SK-MEL-5 (cell line): Measurements from ENCODE around the gene GRM5. TPM values are rescaled to one million over a fixed set of nuclear protein-coding genes. Genes with fewer than 3 reads are reported as not detected.
"Not testable (repeated sequence)": the region's sequence is repeated elsewhere in the genome, so short reads cannot be mapped to it uniquely, and the experiment has no call there.

ENCODE experiments used
- DNase-seq: peaks from one replicate; pipeline ENCODE4 v3.0.0-alpha.2; 2016; ENCODE audit warnings: low read depth, low spot score
- in situ Hi-C: cut with HindIII; loops from 2 replicates; pipeline ENCODE4 v1.10.0; 2016; ENCODE audit warnings: low sequenced_read_pairs, high pct_unique_total_duplicates, low pct_unique_long_range_greater_than_20kb
- total RNA-seq: library from RNA; depleted of rRNA; stranded (reverse); fragments of >200 nt; shearing (Covaris generic); gene quantifications from 2 replicates; pipeline ENCODE4 v1.2.3, GENCODE V29; 2014

The GRM5 gene
- total RNA-seq, 1 experiment from 2014 or later = 0.05 TPM

DNA sequence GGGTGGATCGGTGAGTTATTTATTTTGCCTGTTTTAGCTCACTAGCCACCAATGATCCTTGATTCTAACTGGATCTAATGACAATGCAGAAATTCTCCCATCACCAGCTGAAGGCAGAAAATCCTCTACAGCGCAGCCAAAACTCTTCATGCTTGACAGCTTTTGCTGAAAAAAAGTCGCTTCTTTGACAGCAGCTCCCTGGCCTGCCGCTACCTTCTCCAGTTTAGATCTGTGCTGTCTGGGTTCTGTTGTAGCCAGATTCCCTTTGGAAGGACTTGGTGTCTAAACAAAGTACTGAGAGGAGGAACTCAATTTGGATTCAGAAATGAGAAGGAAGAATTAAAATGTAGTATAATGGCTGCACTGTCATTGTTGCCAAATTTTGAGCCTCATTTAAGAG, 205.4 kb downstream of the GRM5 start:
- in situ Hi-C loops, DNase-seq: not testable (repeated sequence)

DNA sequence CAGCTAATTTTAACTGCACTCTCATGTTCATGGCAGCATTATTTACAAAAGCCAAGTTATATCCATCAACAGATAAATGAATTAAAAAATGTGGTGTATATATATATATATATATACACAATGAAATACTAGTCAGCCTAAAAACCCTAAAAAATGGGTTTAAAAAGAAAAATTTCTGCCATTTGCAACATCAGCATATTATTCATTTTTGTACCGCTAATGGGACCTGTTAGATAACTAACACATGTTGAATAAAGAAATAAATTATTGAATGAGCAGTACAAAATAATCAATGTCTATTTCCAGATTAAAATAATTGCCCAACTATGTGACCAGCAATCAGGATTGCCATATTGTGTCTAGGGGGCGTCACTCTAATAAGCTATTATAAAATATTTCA, 211.8 kb downstream of the GRM5 start:
- in situ Hi-C loops, DNase-seq: not testable (repeated sequence)

GRCh38 chr11:88851547-88851946, 214.2 kb downstream of the GRM5 start:
- in situ Hi-C loops, DNase-seq: not testable (repeated sequence)

GRCh38 chr11:88849773-88850172, 216.0 kb downstream of the GRM5 start:
- in situ Hi-C loops, DNase-seq: not testable (repeated sequence)

GRCh38 chr11:88849368-88849767, 216.4 kb downstream of the GRM5 start:
- in situ Hi-C loops = no loop called here
- DNase-seq = no peak

DNA sequence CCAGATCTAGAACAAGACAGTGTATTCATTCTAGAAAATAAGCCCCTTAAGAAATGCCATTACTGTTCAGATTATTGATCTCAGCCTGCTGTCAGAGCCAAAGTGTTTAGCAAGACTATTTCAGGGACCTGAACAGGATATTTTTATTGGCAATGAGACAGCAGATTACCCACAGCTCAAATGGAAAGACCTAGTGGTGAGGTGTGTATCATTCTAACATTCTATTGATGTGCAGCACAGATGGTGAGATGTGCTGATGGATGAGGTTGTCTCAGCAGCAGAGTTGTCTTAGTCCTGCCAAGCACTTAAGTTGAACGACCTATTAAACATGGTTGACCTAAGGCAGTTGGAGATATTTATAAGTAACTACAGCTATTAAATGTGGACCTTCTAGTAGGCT, 219.5 kb downstream of the GRM5 start:
- DNase-seq, in situ Hi-C loops: not testable (repeated sequence)

GRCh38 chr11:88844941-88845340, 220.8 kb downstream of the GRM5 start:
- DNase-seq, in situ Hi-C loops: not testable (repeated sequence)

DNA sequence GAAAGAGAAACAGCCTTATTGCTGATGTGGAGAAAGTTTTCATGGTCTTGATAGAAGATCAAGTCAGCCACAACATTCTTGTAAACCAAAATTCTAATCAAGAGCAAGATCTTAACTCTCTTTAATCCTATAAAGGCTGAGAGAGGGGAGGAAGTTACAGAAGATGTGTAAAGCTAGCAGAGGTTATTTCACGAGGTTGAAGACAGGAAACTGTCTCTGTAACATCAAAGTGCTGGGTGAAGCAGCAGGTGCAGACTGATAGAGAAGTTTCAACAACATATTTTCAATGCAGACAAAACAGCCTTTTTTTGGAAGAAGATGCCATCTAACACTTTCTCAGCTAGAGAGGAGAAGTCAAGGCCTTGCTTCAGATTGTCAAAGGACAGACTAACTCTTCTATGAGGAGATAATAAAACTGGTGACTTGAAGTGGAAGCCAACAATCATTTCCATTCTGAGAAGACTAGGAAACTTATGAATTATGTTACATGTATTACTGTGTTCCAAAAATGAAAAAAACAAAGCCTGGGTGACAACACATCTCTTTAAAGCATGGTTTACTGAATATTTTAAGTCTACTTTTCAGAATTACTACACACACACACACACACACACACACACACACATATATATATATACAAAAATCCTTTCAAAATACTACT, 221.9 kb downstream of the GRM5 start:
- in situ Hi-C loops, DNase-seq: not testable (repeated sequence)

DNA sequence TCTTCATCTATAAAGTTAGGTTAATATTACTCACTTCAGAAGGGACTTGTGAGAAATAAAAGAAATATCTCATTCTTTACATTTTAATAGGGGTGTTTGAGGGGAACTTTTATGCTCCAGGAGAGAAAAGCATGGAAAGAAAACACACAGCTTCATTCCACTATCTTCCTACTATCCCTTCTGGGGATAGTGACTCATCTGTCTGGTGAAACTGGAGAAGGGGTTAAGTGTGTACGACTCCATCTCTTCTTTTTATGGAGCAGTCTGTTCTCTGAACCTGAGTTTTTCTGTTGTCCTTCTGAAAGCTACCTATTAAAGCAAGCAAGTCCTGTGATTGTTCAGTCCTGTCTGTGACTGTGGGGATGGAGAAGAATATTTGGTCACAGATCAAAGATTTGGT, 227.6 kb downstream of the GRM5 start:
- in situ Hi-C loops, DNase-seq: not testable (repeated sequence)

GRCh38 chr11:88835709-88836108, 230.1 kb downstream of the GRM5 start:
- DNase-seq, in situ Hi-C loops: not testable (repeated sequence)

GRCh38 chr11:88831303-88831890, 234.4 kb downstream of the GRM5 start:
- in situ Hi-C loops = no loop called here
- no peak for DNase-seq

- in situ Hi-C loops = no loop called here
- no peak for DNase-seq
Measured at GRCh38 chr11:88827018-88827676, 238.6 kb downstream of the GRM5 start.

DNA sequence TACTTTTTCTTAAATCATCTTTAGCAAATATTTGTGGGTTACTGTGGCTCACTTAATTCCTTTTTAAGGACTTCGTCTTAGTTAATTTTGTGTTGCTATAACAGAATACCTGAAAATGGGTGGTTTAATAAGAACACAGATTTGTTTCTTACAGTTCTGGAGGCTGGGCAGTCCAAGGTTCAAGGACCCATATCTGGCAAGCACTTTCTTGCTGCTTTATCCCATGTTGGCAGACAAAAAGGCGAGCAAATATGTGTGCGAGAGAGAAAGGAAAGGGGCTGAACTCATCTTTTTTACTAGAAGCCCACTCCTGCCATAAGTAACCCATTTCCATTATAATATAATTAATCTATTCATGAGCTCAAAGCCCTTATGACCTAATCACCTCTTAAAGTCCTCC, 246.2 kb downstream of the GRM5 start:
- no peak for DNase-seq
- in situ Hi-C loops = no loop called here

DNA sequence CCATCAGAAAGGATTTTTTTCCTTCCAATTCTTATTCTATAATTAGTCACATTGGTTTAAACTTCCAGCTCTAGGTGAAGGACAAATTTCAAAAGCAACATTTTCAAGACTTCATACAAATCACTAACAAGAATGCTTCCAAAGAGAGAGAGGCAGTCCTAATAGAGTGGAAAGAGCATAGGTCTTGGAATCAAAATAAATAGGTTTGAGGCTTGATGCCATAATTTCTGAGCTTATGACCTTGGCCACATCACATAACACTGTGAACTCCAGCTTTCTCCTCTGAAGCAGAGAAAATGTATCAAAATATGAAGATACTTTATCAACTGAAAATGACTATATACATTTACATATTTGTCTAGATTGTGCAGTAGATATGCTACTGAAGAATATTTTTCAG, 246.8 kb downstream of the GRM5 start:
- no peak for DNase-seq
- in situ Hi-C loops = no loop called here

- no peak for DNase-seq
- in situ Hi-C loops = no loop called here
Measured at GRCh38 chr11:88815505-88815904, 250.3 kb downstream of the GRM5 start.

DNA sequence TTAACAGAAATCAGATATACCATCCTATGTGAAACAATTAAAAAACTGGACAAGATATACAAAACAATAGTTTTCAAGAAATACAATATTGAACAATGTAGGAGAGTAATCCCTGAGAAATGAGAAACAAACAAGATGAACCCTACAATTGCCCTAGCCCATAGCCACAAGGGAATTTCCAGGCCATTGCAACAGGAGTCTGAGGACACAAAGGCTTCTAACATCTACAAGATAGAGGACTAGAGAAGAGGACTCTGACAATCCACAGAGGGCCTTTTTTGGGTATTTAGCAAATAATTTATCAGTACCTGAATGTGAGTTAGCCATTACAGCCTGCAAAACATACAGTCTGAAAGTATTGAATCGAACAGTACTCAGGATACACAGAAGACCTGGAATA, 251.7 kb downstream of the GRM5 start:
- DNase-seq = no peak
- in situ Hi-C loops = no loop called here

DNA sequence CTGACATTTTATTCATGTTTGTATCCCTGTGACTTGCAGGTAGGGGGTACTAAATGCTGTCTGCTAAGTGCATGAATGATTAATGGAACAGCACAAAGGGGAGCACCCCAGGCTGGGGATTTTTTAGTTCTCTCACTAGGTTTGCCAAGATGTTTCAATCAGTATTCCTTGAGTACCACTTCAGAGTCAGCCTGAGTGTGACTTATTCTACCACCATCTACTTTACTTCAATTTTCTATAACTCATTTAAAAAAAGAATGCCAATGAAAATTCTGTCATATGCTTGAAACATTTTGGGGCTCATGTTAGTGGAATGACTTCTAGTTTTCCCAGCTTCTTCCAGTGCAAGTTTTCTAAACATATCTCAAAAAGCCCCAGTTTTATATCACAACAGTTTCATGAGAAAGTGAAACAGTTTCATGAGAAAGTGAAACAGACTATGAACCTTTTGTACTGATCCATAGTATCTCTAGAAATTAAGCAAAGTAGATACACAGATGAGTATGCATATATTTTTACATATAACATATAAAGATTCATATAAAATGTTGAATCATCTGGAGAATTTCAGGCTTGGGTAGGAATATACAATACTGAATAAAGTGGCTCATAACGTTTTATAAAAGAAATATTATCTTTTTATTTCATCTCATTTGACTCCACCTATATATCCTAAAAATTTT, 252.4 kb downstream of the GRM5 start:
- no peak for DNase-seq
- in situ Hi-C loops = no loop called here

DNA sequence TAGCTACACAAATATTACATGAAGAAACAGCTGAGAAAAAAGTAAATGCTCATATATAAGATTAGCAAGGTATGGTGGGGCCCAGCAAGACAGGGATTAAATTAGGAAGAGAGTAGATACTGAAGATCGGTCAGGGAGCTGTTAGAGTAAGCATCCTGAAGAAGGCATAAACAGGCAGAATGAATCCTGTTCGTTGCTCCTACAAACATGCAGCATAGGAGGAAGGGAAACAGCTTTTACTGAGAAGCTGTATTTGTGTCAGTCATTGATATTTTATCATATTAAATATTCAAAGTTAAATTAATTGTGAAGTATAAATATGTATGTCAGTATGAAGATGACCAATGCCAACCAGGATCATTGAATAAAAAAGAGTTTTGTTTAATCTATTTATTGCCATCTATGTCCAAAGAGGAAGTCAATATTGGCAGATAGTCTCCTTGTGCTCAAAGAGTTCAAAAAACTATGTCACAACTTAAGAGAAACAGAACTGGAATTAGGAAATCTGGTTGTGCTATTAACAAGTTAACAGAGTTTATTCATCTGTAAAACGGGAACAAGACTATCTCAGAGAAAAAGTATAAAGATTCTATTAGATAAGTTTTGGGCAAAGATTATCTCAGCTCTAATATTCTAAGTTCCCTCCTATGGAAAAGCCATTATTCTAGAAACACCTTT, 255.2 kb downstream of the GRM5 start:
- no peak for DNase-seq
- in situ Hi-C loops = no loop called here
